B cell (primary cell): ENCODE results near the gene SIRPG. TPM values are rescaled to one million over a fixed set of nuclear protein-coding genes. Genes with fewer than 3 reads are reported as not detected.

ENCODE experiments used
- ATAC-seq: fragments of 200-7000 bp; cut with Tn5 transposase; one replicate; pipeline ENCODE4 v1.10.0; 2021; ENCODE audit warnings: low read depth, mild to moderate bottlenecking, moderate number of reproducible peaks, moderate library complexity
- CTCF ChIA-PET: fragments of 350-600 bp; sonication (Branson Sonifier 250); formaldehyde crosslinking; loops from one replicate; lab custom pipeline; 2021; ENCODE audit warnings: antibody characterized with exemption, inconsistent platforms; lab: Charles Lee
- POLR2A ChIA-PET: fragments of 350-600 bp; sonication (Branson Sonifier 250); formaldehyde crosslinking; loops from one replicate; lab custom pipeline; 2021; ENCODE audit warnings: antibody characterized with exemption; lab: Charles Lee
- DNase-seq: peaks from one replicate; pipeline ENCODE4 v3.0.0; 2013
- H2AFZ ChIP-seq: 2 replicates; pipeline ENCODE4 v1.6.1; 2012; ENCODE audit warnings: mild to moderate bottlenecking, low read depth, low read length; ENCODE audit not compliant: insufficient read depth, poor library complexity, severe bottlenecking
- H3K27ac ChIP-seq, 2 donors: 1 replicate in 1 of 2; 2 replicates in 1 of 2; pipeline ENCODE4 v1.5.1; 2012 to 2013; ENCODE audit warnings: low read length in 2 of 2, mild to moderate bottlenecking in 2 of 2, moderate library complexity in 1 of 2
- H3K27me3 ChIP-seq, 4 experiments: fragments of 200-600 bp in 1 of 4; sonication (generic) in 1 of 4; replicated peaks in 1 of 4; 1 replicate in 2 of 4; 2 replicates in 2 of 4; pipeline versions ENCODE4 v1.6.1 to v1.7.0; 2013 to 2016; ENCODE audit warnings: low read length in 3 of 4, mild to moderate bottlenecking in 2 of 4, mixed read lengths in 1 of 4, moderate library complexity in 1 of 4; ENCODE audit not compliant: insufficient read depth in 4 of 4, control insufficient read depth in 3 of 4; ENCODE audit errors: control extremely low read depth in 1 of 4
- H3K36me3 ChIP-seq, 2 experiments: replicated peaks in 1 of 2; 1 replicate in 1 of 2; 2 replicates in 1 of 2; pipeline versions ENCODE4 v1.6.1 to v1.7.1; 2013; ENCODE audit warnings: low read length in 1 of 2; ENCODE audit not compliant: insufficient read depth in 2 of 2, control insufficient read depth in 1 of 2; ENCODE audit errors: control extremely low read depth in 1 of 2, extremely low read depth in 1 of 2
- H3K4me1 ChIP-seq, 2 donors: fragments of 200-600 bp in 1 of 2; sonication (generic) in 1 of 2; 1 replicate in 1 of 2; 2 replicates in 1 of 2; pipeline versions ENCODE4 v1.5.1 to v1.6.1; 2013 to 2017; ENCODE audit warnings: low read length in 2 of 2; ENCODE audit not compliant: control insufficient read depth in 2 of 2, insufficient read depth in 2 of 2
- H3K4me2 ChIP-seq: replicated peaks from 2 replicates; pipeline ENCODE3; 2012; ENCODE audit warnings: mild to moderate bottlenecking, low read depth, low read length; ENCODE audit not compliant: poor library complexity, severe bottlenecking
- H3K4me3 ChIP-seq, 5 experiments: fragments of 200-600 bp in 1 of 5; sonication (generic) in 1 of 5; 1 replicate in 3 of 5; 2 replicates in 2 of 5; pipeline versions ENCODE4 v1.5.1 to v1.7.0; 2011 to 2016; ENCODE audit warnings: low read length in 4 of 5, mild to moderate bottlenecking in 4 of 5, low read depth in 2 of 5, control low read depth in 1 of 5, moderate library complexity in 1 of 5; ENCODE audit not compliant: insufficient read depth in 1 of 5; ENCODE audit errors: control extremely low read depth in 1 of 5, extremely low read depth in 1 of 5
- H3K79me2 ChIP-seq: fragments of 200-600 bp; sonication (generic); one replicate; pipeline ENCODE4 v1.6.0; 2016; ENCODE audit warnings: low read length; ENCODE audit not compliant: control insufficient read depth, insufficient read depth
- H3K9ac ChIP-seq: fragments of 200-600 bp; sonication (generic); 2 replicates; pipeline ENCODE4 v1.6.1; 2017; ENCODE audit warnings: mild to moderate bottlenecking, low read length, moderate library complexity
- H3K9me3 ChIP-seq, 3 donors: one replicate each; pipeline versions ENCODE4 v1.6.1 to v1.7.1; 2013; ENCODE audit warnings: low read length in 2 of 3; ENCODE audit not compliant: control insufficient read depth in 2 of 3, insufficient read depth in 1 of 3; ENCODE audit errors: control extremely low read depth in 1 of 3
- H4K20me1 ChIP-seq: 2 replicates; pipeline ENCODE4 v1.6.0; 2012; ENCODE audit warnings: mild to moderate bottlenecking, low read length; ENCODE audit not compliant: insufficient read depth, control insufficient read depth, poor library complexity, severe bottlenecking
- H3K27ac Mint-ChIP-seq: one replicate; pipeline ENCODE4 v1.8.0; 2021; ENCODE audit warnings: mixed read lengths
- H3K27me3 Mint-ChIP-seq: one replicate; pipeline ENCODE4 v1.8.0; 2021; ENCODE audit warnings: mixed read lengths
- H3K4me1 Mint-ChIP-seq: one replicate; pipeline ENCODE4 v1.8.0; 2021; ENCODE audit warnings: mixed read lengths
- H3K4me3 Mint-ChIP-seq: one replicate; pipeline ENCODE4 v1.8.0; 2021; ENCODE audit warnings: mixed read lengths
- H3K9me3 Mint-ChIP-seq: one replicate; pipeline ENCODE4 v1.8.0; 2022; ENCODE audit warnings: mixed read lengths; ENCODE audit not compliant: insufficient read depth
- CTCF ChIP-seq: fragments of 200-600 bp; IDR thresholded peaks from one replicate; pipeline ENCODE4 v1.8.0; 2022; ENCODE audit warnings: antibody characterized with exemption, mild to moderate bottlenecking
- EZH2 ChIP-seq: IDR thresholded peaks from 2 replicates; pipeline ENCODE4 v1.6.1; 2012; ENCODE audit warnings: borderline replicate concordance, low read depth, mild to moderate bottlenecking, moderate library complexity, low read length; ENCODE audit not compliant: insufficient read depth, poor library complexity, severe bottlenecking
- WGBS: methylation state at CpG from one replicate; pipeline ENCODE4 v1.1.5; 2013; ENCODE audit warnings: missing lambda C conversion rate; ENCODE audit not compliant: insufficient coverage; 5-methylcytosine and 5-hydroxymethylcytosine counted together
- intact Hi-C: fragments of 100-400 bp; cut with micrococcal nuclease; formaldehyde crosslinking; loops from one replicate; pipeline ENCODE4 v1.10.0; 2022
- polyA plus RNA-seq: library from polyadenylated mRNA; depleted of rRNA; stranded (reverse); fragments of >200 nt; gene quantifications from 2 replicates; pipeline ENCODE4 v1.2.3, GENCODE V29; 2012
- total RNA-seq, 2 donors: library from RNA; stranded (reverse); fragments of 120-200 nt in 1 of 2; gene quantifications; 1 replicate in 1 of 2; 2 replicates in 1 of 2; pipeline versions ENCODE4 v1.2.3 to v1.2.4, GENCODE V29; 2013 to 2022

Gene SIRPG
- total and polyA plus RNA-seq, 2 donors (not counting 1 experiment from before 2014, with no cell fraction given), result 0.09 TPM; not detected in 1

- Histone ChIP-seq H3K79me2 (no peaks in the 10 kb centered on the region), H3K36me3 (no peaks in the 10 kb centered on the region), H3K4me2 (no peak overlapping the region), H4K20me1 (no peaks in the 10 kb centered on the region), H3K9me3 (no peaks in the 10 kb centered on the region), H3K27me3 (no peaks in the 10 kb centered on the region), H3K4me1 (peaks cover 12 to 19% of the 10 kb centered on the region in 2 donors), H2AFZ (no peak overlapping the region), H3K27ac (no peak overlapping the region), H3K4me3 (no peak overlapping the region), H3K9ac (no peak overlapping the region)
- H3K27ac Mint-ChIP-seq, result no peak overlapping the region
- ChIA-PET CTCF (interaction anchor here (0.7 kb wide), 1 partner anchor 15 kb away, joined by 3 read pairs; no protein-coding TSS in a partner anchor), POLR2A (no interaction called here)
- peaks cover 11% of the 10 kb centered on the region for H3K4me1 Mint-ChIP-seq
- H3K27me3 Mint-ChIP-seq, result no peaks in the 10 kb centered on the region
- H3K4me3 Mint-ChIP-seq, result no peak overlapping the region
- DNase-seq, result no peak
- intact Hi-C loops, result no loop called here
- WGBS, result no CpG with 5 or more reads among the region's 2 CpGs
- peaks cover 6% of the 10 kb centered on the region for H3K9me3 Mint-ChIP-seq
- ATAC-seq, result no peak
- no peak for TF ChIP-seq EZH2
- no peak for TF ChIP-seq CTCF
Measured at GRCh38 chr20:1637755-1638154, 19.8 kb downstream of the SIRPG start.

GRCh38 chr20:1637226-1637625, 20.4 kb downstream of the SIRPG start:
- 79% methylated on average over 2 of the region's 2 CpGs for WGBS
- H3K27ac Mint-ChIP-seq, result no peak overlapping the region
- intact Hi-C loops, result no loop called here
- H3K4me1 Mint-ChIP-seq, result peaks cover 11% of the 10 kb centered on the region
- no peak overlapping the region for H3K4me3 Mint-ChIP-seq
- H4K20me1 ChIP-seq, result no peaks in the 10 kb centered on the region
- H3K27me3 ChIP-seq, result no peaks in the 10 kb centered on the region
- H2AFZ ChIP-seq, result no peak overlapping the region
- H3K27me3 Mint-ChIP-seq, result no peaks in the 10 kb centered on the region
- peaks cover 12 to 19% of the 10 kb centered on the region in 2 donors for H3K4me1 ChIP-seq
- H3K9me3 ChIP-seq, result no peaks in the 10 kb centered on the region
- DNase-seq (no peak), ATAC-seq (no peak)
- H3K36me3 ChIP-seq, result no peaks in the 10 kb centered on the region
- H3K9me3 Mint-ChIP-seq, result peaks cover 6% of the 10 kb centered on the region
- no peak for TF ChIP-seq CTCF
- no peak for TF ChIP-seq EZH2
- H3K79me2 ChIP-seq, result no peaks in the 10 kb centered on the region
- no peak overlapping the region for H3K9ac ChIP-seq
- no peak overlapping the region for H3K27ac ChIP-seq
- ChIA-PET CTCF (no interaction called here), POLR2A (no interaction called here)
- H3K4me3 ChIP-seq, result no peak overlapping the region
- no peak overlapping the region for H3K4me2 ChIP-seq
